SH-SY5Y (cell line): ENCODE results near the gene MEIS2.

ENCODE experiments used
- GATA2 ChIP-seq: IDR thresholded peaks from 2 replicates; pipeline ENCODE4 v1.6.1; 2011; ENCODE audit warnings: mild to moderate bottlenecking, low read depth, low read length
- GATA3 ChIP-seq: IDR thresholded peaks from 2 replicates; pipeline ENCODE4 v1.6.1; 2011; ENCODE audit warnings: low read depth, mild to moderate bottlenecking, low read length, moderate library complexity

- no peak for TF ChIP-seq GATA3
- no peak for TF ChIP-seq GATA2
Observed at GRCh38 chr15:36887214-36887961, 213.0 kb downstream of the MEIS2 start.
